NCI-H748 (cell line): ENCODE measurements around the gene RAB39B.

Experiments used
- DNase-seq: peaks from one replicate; lab custom pipeline; 2025; ENCODE audit not compliant: unreplicated experiment; lab: John Stamatoyannopoulos, UW

Gene RAB39B

DNA sequence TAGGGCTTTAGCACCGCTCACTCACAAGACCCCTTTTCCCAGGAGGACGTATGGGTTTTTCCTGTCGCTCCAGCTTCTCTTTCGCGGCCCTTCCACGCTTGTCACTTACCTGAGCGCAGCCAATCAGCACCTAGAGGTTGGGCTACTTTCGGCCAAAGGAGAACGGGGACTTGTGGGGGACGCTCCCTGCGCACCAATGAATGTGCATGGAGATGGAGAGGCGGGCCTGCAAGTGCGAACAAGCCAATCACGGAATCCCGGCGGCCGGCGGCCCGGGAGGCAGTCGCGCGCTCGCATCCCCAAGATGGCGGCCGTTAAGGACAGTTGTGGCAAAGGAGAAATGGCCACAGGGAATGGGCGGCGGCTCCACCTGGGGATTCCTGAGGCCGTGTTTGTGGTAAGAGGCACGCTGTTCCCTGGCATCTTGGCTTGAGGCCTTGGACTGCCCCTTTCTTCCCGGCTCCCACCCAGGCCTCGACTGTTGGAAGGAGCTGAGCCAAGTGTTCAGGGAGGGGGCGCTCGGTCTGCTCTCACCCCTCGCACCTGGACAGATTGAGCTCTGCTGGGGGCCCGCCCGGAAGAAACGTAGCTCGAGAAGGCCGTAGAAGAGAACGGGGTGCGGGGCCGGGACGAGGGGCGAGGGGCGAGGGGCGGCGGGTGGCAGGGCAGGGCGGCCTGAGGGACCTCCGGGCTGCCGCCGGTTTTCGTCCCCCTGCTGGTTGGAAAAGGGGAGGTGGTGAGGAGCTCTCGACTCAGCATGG lies 47.9 kb downstream of the RAB39B start, which contains the start of gene VBP1:
TSS of gene VBP1 (plus strand) at position 282 of the 761 bp plus-strand sequence. CDS start at position 305, 23 bp downstream.
- DNase-seq: peak; percentile 97

DNA sequence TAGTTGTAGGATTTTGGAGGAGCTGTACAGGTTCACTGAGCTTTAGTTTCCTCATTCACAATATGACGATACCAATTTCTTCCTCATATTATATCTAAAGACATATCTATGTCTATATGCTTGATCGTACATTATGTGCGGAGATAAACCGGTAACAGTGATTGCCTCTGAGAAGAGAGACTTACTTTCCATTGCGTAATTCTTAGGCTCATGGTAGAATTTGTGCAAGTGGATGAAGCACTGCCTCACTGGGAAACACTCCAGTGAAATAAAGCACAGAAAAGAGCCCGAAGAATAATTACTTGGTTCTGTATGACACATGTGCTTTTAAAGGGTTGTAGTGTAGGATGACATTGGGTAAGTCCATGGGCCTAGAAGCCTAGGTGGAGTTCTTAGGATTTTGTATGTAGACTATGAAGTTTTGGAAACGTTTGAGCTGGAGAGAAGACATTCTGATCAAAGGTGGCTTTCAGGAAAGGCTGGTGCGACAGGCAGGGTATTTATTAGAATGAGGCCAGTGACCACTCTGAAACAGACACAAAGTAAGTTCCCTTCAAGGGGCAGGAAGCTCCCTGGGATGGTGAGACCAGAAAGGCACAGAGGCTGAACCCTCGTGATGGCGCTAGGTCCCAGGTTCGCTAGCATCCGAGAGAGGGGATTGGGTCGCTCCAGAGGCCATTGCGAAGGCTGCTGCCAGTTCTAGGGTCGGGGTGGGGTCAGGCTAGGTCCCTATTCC lies 48.7 kb downstream of the RAB39B start:
- DNase-seq: no peak

DNA sequence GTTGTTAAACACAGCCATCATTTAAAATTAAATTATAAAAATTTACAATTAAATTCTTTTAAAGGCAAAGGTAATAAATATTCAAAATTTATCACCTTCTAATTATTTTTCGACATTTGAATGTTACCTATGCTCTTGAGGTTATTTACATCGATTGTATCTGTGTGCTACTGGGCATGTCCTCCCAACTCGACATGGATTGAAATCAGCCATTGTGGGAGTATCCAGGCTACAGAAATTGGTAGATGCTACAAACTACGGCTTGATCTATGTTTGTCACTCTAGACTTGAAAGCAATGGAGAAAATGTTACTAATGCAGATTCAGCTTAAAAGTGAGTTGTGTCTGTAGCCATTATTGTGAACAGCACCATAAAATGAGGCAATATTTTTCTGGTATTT lies 50.6 kb downstream of the RAB39B start:
- no peak for DNase-seq

DNA sequence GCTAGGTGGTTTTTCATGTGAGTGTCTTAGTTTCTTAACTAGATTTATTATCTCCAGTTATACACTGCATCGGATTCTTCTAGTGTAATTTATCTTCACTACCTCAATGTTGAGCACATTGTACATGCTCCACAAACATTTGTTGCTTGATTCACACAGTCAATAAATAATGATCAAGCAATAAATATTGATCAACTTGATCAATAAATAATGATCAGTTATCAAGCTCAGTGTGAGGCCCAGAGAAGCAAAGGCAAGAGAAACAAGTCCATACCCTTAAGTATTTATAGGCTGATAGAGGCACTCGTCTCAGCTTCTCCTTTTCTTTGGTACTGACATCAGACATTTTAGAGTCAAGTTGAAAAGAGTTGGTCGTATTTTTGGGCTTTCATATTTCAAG lies 53.1 kb downstream of the RAB39B start:
- no peak for DNase-seq
